H9 (cell line): Measurements from ENCODE around the gene RABGEF1. TPM values are rescaled to one million over a fixed set of nuclear protein-coding genes. Genes with fewer than 3 reads are reported as not detected.

Source experiments
- DNase-seq: peaks from one replicate; pipeline ENCODE4 v3.0.0-alpha.2; 2017
- H2AFZ ChIP-seq: one replicate; pipeline ENCODE4 v1.6.1; 2013; ENCODE audit warnings: mild to moderate bottlenecking, low read length, control low read depth, moderate library complexity
- H2AK5ac ChIP-seq: 2 replicates; pipeline ENCODE4 v1.6.1; 2013; ENCODE audit warnings: low read length, control low read depth, mixed read lengths; ENCODE audit not compliant: insufficient read length
- H2BK120ac ChIP-seq: one replicate; pipeline ENCODE4 v1.6.1; 2013; ENCODE audit warnings: low read depth, mild to moderate bottlenecking, low read length, control low read depth, inconsistent platforms; ENCODE audit not compliant: poor library complexity, severe bottlenecking
- H2BK12ac ChIP-seq: 2 replicates; pipeline ENCODE4 v1.6.1; 2013; ENCODE audit warnings: low read length, control low read depth, mixed read lengths, low read depth; ENCODE audit not compliant: insufficient read length
- H2BK15ac ChIP-seq: 2 replicates; pipeline ENCODE4 v1.6.1; 2013; ENCODE audit warnings: low read depth, low read length, control low read depth
- H2BK20ac ChIP-seq: one replicate; pipeline ENCODE4 v1.6.1; 2013; ENCODE audit warnings: low read depth, mild to moderate bottlenecking, low read length, control low read depth, inconsistent platforms; ENCODE audit not compliant: poor library complexity, severe bottlenecking
- H2BK5ac ChIP-seq: 2 replicates; pipeline ENCODE4 v1.6.1; 2013; ENCODE audit warnings: low read length, control low read depth, mixed read lengths; ENCODE audit not compliant: insufficient read length
- H3K14ac ChIP-seq: 2 replicates; pipeline ENCODE4 v1.6.1; 2013; ENCODE audit warnings: low read length, control low read depth; ENCODE audit not compliant: insufficient read depth
- H3K18ac ChIP-seq: 2 replicates; pipeline ENCODE4 v1.6.1; 2013; ENCODE audit warnings: low read depth, mild to moderate bottlenecking, mixed read lengths, low read length, control low read depth; ENCODE audit not compliant: insufficient read length
- H3K23ac ChIP-seq: 2 replicates; pipeline ENCODE4 v1.6.1; 2013; ENCODE audit warnings: low read length, control low read depth, mixed read lengths, low read depth; ENCODE audit not compliant: insufficient read length
- H3K23me2 ChIP-seq: 2 replicates; pipeline ENCODE4 v1.6.1; 2013; ENCODE audit warnings: low read depth, mild to moderate bottlenecking, mixed read lengths, low read length, control low read depth; ENCODE audit not compliant: insufficient read length, poor library complexity, severe bottlenecking
- H3K27ac ChIP-seq: 2 replicates; pipeline ENCODE4 v1.5.1; 2013; ENCODE audit warnings: low read length, control low read depth, mixed read lengths, low read depth; ENCODE audit not compliant: insufficient read length
- H3K27me3 ChIP-seq: 2 replicates; pipeline ENCODE4 v1.6.1; 2013; ENCODE audit warnings: low read length, control low read depth, inconsistent platforms; ENCODE audit not compliant: insufficient read depth
- H3K4ac ChIP-seq: 2 replicates; pipeline ENCODE4 v1.6.1; 2013; ENCODE audit warnings: low read depth, mild to moderate bottlenecking, control low read depth, inconsistent platforms, low read length, moderate library complexity
- H3K4me1 ChIP-seq: 2 replicates; pipeline ENCODE4 v1.6.1; 2013; ENCODE audit warnings: low read length, control low read depth, inconsistent platforms; ENCODE audit not compliant: insufficient read depth
- H3K4me2 ChIP-seq: 2 replicates; pipeline ENCODE4 v1.6.1; 2013; ENCODE audit warnings: low read length, control low read depth, mixed read lengths; ENCODE audit not compliant: insufficient read length, insufficient read depth
- H3K56ac ChIP-seq: 2 replicates; pipeline ENCODE4 v1.6.1; 2013; ENCODE audit warnings: low read depth, mild to moderate bottlenecking, mixed read lengths, low read length, control low read depth; ENCODE audit not compliant: insufficient read length
- H3K79me1 ChIP-seq: 2 replicates; pipeline ENCODE4 v1.6.1; 2013; ENCODE audit warnings: low read depth, mild to moderate bottlenecking, moderate library complexity, low read length, control low read depth, inconsistent platforms; ENCODE audit not compliant: insufficient read depth, poor library complexity, severe bottlenecking
- H3K79me2 ChIP-seq: 2 replicates; pipeline ENCODE4 v1.6.1; 2013; ENCODE audit warnings: low read length, control low read depth, inconsistent platforms; ENCODE audit not compliant: insufficient read depth
- H3K9ac ChIP-seq: 2 replicates; pipeline ENCODE4 v1.6.1; 2013; ENCODE audit warnings: low read length, control low read depth, mixed read lengths; ENCODE audit not compliant: insufficient read length; ENCODE audit errors: extremely low read depth
- H3K9me3 ChIP-seq: one replicate; pipeline ENCODE4 v1.6.1; 2013; ENCODE audit warnings: low read depth, low read length, inconsistent platforms; ENCODE audit not compliant: control insufficient read depth
- H3T11ph ChIP-seq: one replicate; pipeline ENCODE4 v1.6.1; 2013; ENCODE audit warnings: mild to moderate bottlenecking, low read length, control low read depth, inconsistent platforms
- H4K20me1 ChIP-seq: one replicate; pipeline ENCODE4 v1.6.1; 2013; ENCODE audit not compliant: control insufficient read depth, insufficient read length, insufficient read depth
- H4K5ac ChIP-seq: 2 replicates; pipeline ENCODE4 v1.6.1; 2013; ENCODE audit warnings: low read depth, mild to moderate bottlenecking, mixed read lengths, low read length, control low read depth; ENCODE audit not compliant: insufficient read length
- H4K8ac ChIP-seq: replicated peaks from 2 replicates; pipeline ENCODE4 v1.6.1; 2013; ENCODE audit warnings: low read length, control low read depth, mixed read lengths, low read depth; ENCODE audit not compliant: insufficient read length
- H4K91ac ChIP-seq: 2 replicates; pipeline ENCODE4 v1.6.1; 2013; ENCODE audit warnings: low read depth, mild to moderate bottlenecking, moderate library complexity, mixed read lengths, low read length, control low read depth; ENCODE audit not compliant: insufficient read length
- H3K27ac Mint-ChIP-seq, 3 experiments: 2 replicates in 2 of 3; 3 replicates in 1 of 3; pipeline ENCODE4 v1.8.0; 2020 to 2021; ENCODE audit warnings: mixed read lengths in 3 of 3, mild to moderate bottlenecking in 1 of 3, moderate library complexity in 1 of 3
- H3K27me3 Mint-ChIP-seq: 2 replicates; pipeline ENCODE4 v1.8.0; 2021; ENCODE audit warnings: low read depth, mild to moderate bottlenecking, moderate library complexity, mixed read lengths
- H3K36me3 Mint-ChIP-seq, 3 experiments: 2 replicates in 2 of 3; 3 replicates in 1 of 3; pipeline ENCODE4 v1.8.0; 2020 to 2021; ENCODE audit warnings: low read depth in 3 of 3, mixed read lengths in 3 of 3; ENCODE audit not compliant: insufficient read depth in 1 of 3
- H3K4me1 Mint-ChIP-seq, 2 experiments: 2 replicates each; pipeline ENCODE4 v1.8.0; 2020; ENCODE audit warnings: mixed read lengths in 2 of 2
- H3K4me3 Mint-ChIP-seq, 2 experiments: 2 replicates in 1 of 2; 3 replicates in 1 of 2; pipeline ENCODE4 v1.8.0; 2020 to 2021; ENCODE audit warnings: mild to moderate bottlenecking in 2 of 2, mixed read lengths in 2 of 2, moderate library complexity in 1 of 2
- H3K9me3 Mint-ChIP-seq, 2 experiments: 2 replicates in 1 of 2; 3 replicates in 1 of 2; pipeline ENCODE4 v1.8.0; 2020; ENCODE audit warnings: mild to moderate bottlenecking in 2 of 2, mixed read lengths in 2 of 2, moderate library complexity in 1 of 2
- WGBS: extraction: QIAGEN DNeasy Blood & Tissue Kit; methylation state at CpG from one replicate; pipeline ENCODE4 v1.1.7; 2013; ENCODE audit warnings: missing lambda C conversion rate, low lambda C conversion rate, mixed read lengths; ENCODE audit not compliant: insufficient read length; ENCODE audit errors: extremely low coverage; 5-methylcytosine and 5-hydroxymethylcytosine counted together
- total RNA-seq: library from RNA; stranded (reverse); gene quantifications from 2 replicates; pipeline ENCODE4 v1.2.1, GENCODE V29; 2021
- TF ChIP-seq, protein P1 (sequence below): fragments of 200-600 bp; sonication (generic); conservative IDR thresholded peaks from 3 replicates; pipeline ENCODE4 v1.8.0; 2021; ENCODE audit warnings: antibody characterized with exemption, mild to moderate bottlenecking

Gene RABGEF1
- total RNA-seq, 1 experiment from 2014 or later: 17.3 TPM

- Mint-ChIP-seq H3K9me3 (peaks cover 0 to 8% of the 10 kb centered on the region in 2 experiments; a peak in 4 of 5 replicates), H3K4me1 (peaks cover 9 to 11% of the 10 kb centered on the region in 2 experiments), H3K27me3 (no peaks in the 10 kb centered on the region), H3K36me3 (peaks cover 0 to 3% (median 0%) of the 10 kb centered on the region in 3 experiments; a peak in 2 of 7 replicates), H3K4me3 (no peak overlapping the region), H3K27ac (no peak overlapping the region; a peak in 1 of 7 replicates)
- Histone ChIP-seq H3K4me2 (no peak overlapping the region), H3K4me1 (no peaks in the 10 kb centered on the region), H2BK120ac (no peak overlapping the region), H3K56ac (no peak overlapping the region), H3K79me2 (no peaks in the 10 kb centered on the region), H3K79me1 (no peaks in the 10 kb centered on the region), H3K14ac (no peak overlapping the region), H2BK12ac (no peak overlapping the region), H3K27me3 (no peaks in the 10 kb centered on the region), H4K5ac (no peak overlapping the region), H3K18ac (no peak overlapping the region), H4K20me1 (peaks cover 3% of the 10 kb centered on the region), H3K9me3 (no peaks in the 10 kb centered on the region), H3K9ac (no peak overlapping the region), H3K4ac (no peak overlapping the region), H3K27ac (no peak overlapping the region), H4K8ac (no peak overlapping the region), H2BK20ac (no peak overlapping the region), H3T11ph (no peak overlapping the region), H2AFZ (no peak overlapping the region), H2AK5ac (no peak overlapping the region), H4K91ac (no peak overlapping the region), H2BK15ac (no peak overlapping the region), H3K23me2 (peaks cover 3% of the 10 kb centered on the region), H2BK5ac (no peak overlapping the region), H3K23ac (no peak overlapping the region)
- TF ChIP-seq, protein P1, sequence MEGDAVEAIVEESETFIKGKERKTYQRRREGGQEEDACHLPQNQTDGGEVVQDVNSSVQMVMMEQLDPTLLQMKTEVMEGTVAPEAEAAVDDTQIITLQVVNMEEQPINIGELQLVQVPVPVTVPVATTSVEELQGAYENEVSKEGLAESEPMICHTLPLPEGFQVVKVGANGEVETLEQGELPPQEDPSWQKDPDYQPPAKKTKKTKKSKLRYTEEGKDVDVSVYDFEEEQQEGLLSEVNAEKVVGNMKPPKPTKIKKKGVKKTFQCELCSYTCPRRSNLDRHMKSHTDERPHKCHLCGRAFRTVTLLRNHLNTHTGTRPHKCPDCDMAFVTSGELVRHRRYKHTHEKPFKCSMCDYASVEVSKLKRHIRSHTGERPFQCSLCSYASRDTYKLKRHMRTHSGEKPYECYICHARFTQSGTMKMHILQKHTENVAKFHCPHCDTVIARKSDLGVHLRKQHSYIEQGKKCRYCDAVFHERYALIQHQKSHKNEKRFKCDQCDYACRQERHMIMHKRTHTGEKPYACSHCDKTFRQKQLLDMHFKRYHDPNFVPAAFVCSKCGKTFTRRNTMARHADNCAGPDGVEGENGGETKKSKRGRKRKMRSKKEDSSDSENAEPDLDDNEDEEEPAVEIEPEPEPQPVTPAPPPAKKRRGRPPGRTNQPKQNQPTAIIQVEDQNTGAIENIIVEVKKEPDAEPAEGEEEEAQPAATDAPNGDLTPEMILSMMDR: no peak
- no peak for DNase-seq
- WGBS: no CpG with 5 or more reads among the region's 5 CpGs
Measured at GRCh38 chr7:66840316-66840715, 99.8 kb downstream of the RABGEF1 start.
